MCF 10A (cell line): Measurements from ENCODE around the gene LEMD2. TPM values are rescaled to one million over a fixed set of nuclear protein-coding genes. Genes with fewer than 3 reads are reported as not detected.

Experiments used
- BruUV-seq: library from RNA; stranded (reverse); fragments of 400-500 nt; replicated peaks from 2 replicates; lab custom pipeline; 2021; lab: Mats Ljungman, UMichigan
- CTCF ChIA-PET: fragments of 300-600 bp; sonication (Branson Sonifier 250); formaldehyde crosslinking; extraction: SDS; loops from one replicate; lab custom pipeline; 2021; ENCODE audit warnings: antibody characterized with exemption, inconsistent platforms; lab: Yijun Ruan, JAX
- POLR2A ChIA-PET: fragments of 300-600, 350-650 bp; sonication (Branson Sonifier 250); formaldehyde crosslinking; extraction: SDS; loops from one replicate; lab custom pipeline; 2020; ENCODE audit warnings: antibody characterized with exemption, inconsistent platforms; lab: Yijun Ruan, JAX
- DNase-seq: peaks from one replicate; pipeline ENCODE4 v3.0.0-alpha.2; 2018; ENCODE audit not compliant: unreplicated experiment
- H3K27ac Mint-ChIP-seq: one replicate; pipeline ENCODE4 v1.8.0; 2022; ENCODE audit warnings: mild to moderate bottlenecking, low read depth, mixed read lengths; ENCODE audit not compliant: unreplicated experiment
- H3K27me3 Mint-ChIP-seq: one replicate; pipeline ENCODE4 v1.8.0; 2022; ENCODE audit warnings: mixed read lengths; ENCODE audit not compliant: insufficient read depth, unreplicated experiment
- H3K36me3 Mint-ChIP-seq: one replicate; pipeline ENCODE4 v1.8.0; 2022; ENCODE audit warnings: mild to moderate bottlenecking, moderate library complexity, mixed read lengths; ENCODE audit not compliant: insufficient read depth, unreplicated experiment
- H3K4me1 Mint-ChIP-seq: one replicate; pipeline ENCODE4 v1.8.0; 2022; ENCODE audit warnings: mixed read lengths; ENCODE audit not compliant: insufficient read depth, unreplicated experiment
- H3K4me3 Mint-ChIP-seq: one replicate; pipeline ENCODE4 v1.8.0; 2022; ENCODE audit warnings: mild to moderate bottlenecking, moderate library complexity, mixed read lengths; ENCODE audit not compliant: unreplicated experiment
- H3K9me3 Mint-ChIP-seq: one replicate; pipeline ENCODE4 v1.8.0; 2022; ENCODE audit warnings: mixed read lengths; ENCODE audit not compliant: unreplicated experiment
- intact Hi-C: fragments of 100-400 bp; cut with micrococcal nuclease; formaldehyde crosslinking; loops from 2 replicates; pipeline ENCODE4 v1.14.1; 2022
- total RNA-seq: library from RNA; stranded (reverse); gene quantifications from 2 replicates; pipeline ENCODE4 v1.2.3, GENCODE V29; 2022
- TF ChIP-seq, protein P1 (sequence below): fragments of 200-600 bp; IDR thresholded peaks from one replicate; pipeline ENCODE4 v1.8.0; 2022; ENCODE audit warnings: antibody characterized with exemption, mild to moderate bottlenecking; ENCODE audit not compliant: unreplicated experiment

LEMD2 gene
- total RNA-seq, 1 experiment from 2014 or later, result 70.5 TPM

DNA sequence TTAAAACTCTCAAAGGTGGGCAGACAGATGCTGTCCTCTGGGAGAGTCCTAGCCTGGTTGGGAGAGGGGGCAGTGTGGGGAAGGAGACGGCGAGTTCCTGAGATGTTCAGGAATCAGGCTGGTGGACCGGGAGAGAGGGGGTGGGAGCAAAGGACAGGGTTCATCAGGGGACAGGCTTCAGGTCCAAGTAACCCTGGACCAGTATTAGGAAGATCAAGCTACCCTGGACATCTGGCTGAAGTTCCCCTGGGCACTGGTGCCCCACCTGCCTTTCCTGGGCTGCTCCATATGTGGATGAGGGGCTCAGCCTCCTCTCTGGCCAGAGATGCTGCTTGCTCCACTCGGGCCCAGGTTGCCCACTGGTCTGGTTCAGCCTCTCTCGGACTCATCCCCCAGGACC lies 41.1 kb downstream of the LEMD2 start:
- intact Hi-C loops, result no loop called here
- CTCF ChIA-PET, result interaction anchor here (0.7 to 12.4 kb wide), 5 partner anchors 16 to 530 kb away, joined by 3 to 228 read pairs (median 4); partner anchors contain the start of gene UQCC2
- no TSS peak for BruUV-seq
- Mint-ChIP-seq H3K27ac (peak overlapping the region; percentile 85), H3K27me3 (no peaks in the 10 kb centered on the region), H3K36me3 (peaks cover 2% of the 10 kb centered on the region), H3K4me3 (no peak overlapping the region), H3K9me3 (no peaks in the 10 kb centered on the region), H3K4me1 (peaks cover 63% of the 10 kb centered on the region)
- TF ChIP-seq, protein P1, sequence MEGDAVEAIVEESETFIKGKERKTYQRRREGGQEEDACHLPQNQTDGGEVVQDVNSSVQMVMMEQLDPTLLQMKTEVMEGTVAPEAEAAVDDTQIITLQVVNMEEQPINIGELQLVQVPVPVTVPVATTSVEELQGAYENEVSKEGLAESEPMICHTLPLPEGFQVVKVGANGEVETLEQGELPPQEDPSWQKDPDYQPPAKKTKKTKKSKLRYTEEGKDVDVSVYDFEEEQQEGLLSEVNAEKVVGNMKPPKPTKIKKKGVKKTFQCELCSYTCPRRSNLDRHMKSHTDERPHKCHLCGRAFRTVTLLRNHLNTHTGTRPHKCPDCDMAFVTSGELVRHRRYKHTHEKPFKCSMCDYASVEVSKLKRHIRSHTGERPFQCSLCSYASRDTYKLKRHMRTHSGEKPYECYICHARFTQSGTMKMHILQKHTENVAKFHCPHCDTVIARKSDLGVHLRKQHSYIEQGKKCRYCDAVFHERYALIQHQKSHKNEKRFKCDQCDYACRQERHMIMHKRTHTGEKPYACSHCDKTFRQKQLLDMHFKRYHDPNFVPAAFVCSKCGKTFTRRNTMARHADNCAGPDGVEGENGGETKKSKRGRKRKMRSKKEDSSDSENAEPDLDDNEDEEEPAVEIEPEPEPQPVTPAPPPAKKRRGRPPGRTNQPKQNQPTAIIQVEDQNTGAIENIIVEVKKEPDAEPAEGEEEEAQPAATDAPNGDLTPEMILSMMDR, result no peak
- POLR2A ChIA-PET, result no interaction called here
- no peak for DNase-seq

DNA sequence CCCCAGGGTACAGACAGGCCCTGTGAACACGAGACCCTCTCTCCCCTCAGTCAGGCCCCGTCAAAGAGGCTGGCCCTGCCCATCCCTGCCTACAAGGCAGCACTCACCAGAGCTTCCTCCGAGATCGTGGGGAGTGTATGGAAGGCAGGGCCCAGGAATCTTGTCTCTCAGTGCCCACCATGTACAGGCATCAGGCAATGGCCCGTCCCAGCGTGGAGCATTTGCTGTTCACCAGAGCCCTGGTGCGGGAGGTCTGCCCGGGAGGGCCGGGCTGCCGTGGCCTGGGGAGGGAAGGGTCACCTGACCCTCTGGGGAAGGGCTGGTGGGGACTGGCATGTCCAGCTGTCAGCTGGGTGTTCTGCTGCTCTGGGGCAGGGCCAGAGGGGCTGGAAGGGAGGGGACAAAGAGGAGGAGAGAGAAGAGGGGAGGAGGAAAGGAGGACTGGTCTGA lies 42.3 kb downstream of the LEMD2 start, which contains the start of gene IP6K3:
IP6K3 (minus strand) TSS at position 255 of the 450 bp plus-strand sequence. CDS start 11,429 bp downstream, outside the sequence.
- no peaks in the 10 kb centered on the region for H3K27me3 Mint-ChIP-seq
- peak within 1 kb of the TSS; percentile 50 for H3K4me3 Mint-ChIP-seq
- TF ChIP-seq, protein P1, result no peak
- H3K36me3 Mint-ChIP-seq, result peaks cover 7% of the 10 kb centered on the region
- no peaks in the 10 kb centered on the region for H3K9me3 Mint-ChIP-seq
- peaks cover 70% of the 10 kb centered on the region for H3K4me1 Mint-ChIP-seq
- DNase-seq, result peak; percentile 22
- H3K27ac Mint-ChIP-seq, result peak within 1 kb of the TSS; percentile 85
- BruUV-seq, result no TSS peak
- ChIA-PET CTCF (interaction anchor here (0.6 to 12.4 kb wide), 6 partner anchors 9 to 447 kb away, joined by 3 to 228 read pairs (median 4); partner anchors contain the start of gene UQCC2), POLR2A (interaction anchor here (0.9 to 3.9 kb wide), 6 partner anchors 12 to 126 kb away, joined by 3 to 29 read pairs (median 6); partner anchors contain the start of genes ITPR3 and UQCC2)
- intact Hi-C loops, result no loop called here

DNA sequence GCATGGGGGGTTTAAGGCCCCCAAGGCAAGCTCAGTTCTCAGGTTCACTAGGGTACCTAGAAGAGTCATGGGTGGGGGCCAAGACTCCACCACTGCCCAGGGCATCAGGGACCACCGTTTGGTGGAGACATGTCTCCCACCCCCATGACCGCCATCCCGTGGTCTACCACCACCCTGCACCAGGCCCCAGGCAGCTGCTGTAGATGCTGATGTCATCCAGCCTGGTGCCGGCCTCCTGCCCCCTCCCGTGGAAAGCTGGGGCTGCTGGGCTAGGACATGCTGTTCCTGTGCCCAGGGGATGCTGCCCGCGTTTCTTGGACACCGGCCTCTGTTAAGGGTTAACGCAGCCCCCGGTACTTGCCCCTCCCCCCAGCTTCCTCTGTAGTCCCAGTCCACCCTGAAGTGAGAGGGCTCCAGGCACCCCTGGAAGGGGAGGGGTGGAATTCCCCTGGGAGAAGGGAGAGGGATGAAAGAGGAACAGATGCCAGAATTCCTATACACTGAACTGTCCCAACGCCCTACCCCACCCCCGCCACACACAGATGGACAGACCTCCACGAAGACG lies 42.8 kb downstream of the LEMD2 start:
- Mint-ChIP-seq H3K27me3 (no peaks in the 10 kb centered on the region), H3K9me3 (no peaks in the 10 kb centered on the region), H3K4me1 (peaks cover 64% of the 10 kb centered on the region), H3K36me3 (peaks cover 7% of the 10 kb centered on the region), H3K4me3 (peak overlapping the region; percentile 50), H3K27ac (peak overlapping the region; percentile 85)
- TF ChIP-seq, protein P1, result no peak
- POLR2A ChIA-PET, result interaction anchor here (0.6 to 3.9 kb wide), 8 partner anchors 12 to 902 kb away, joined by 3 to 29 read pairs (median 4); partner anchors contain the start of genes ITPR3, PSMB8 and UQCC2
- BruUV-seq, result no TSS peak
- DNase-seq, result peak; percentile 85
- CTCF ChIA-PET, result interaction anchor here (0.6 to 12.4 kb wide), 12 partner anchors 9 to 447 kb away, joined by 3 to 228 read pairs (median 4); partner anchors contain the start of gene UQCC2
- intact Hi-C loops, result no loop called here

DNA sequence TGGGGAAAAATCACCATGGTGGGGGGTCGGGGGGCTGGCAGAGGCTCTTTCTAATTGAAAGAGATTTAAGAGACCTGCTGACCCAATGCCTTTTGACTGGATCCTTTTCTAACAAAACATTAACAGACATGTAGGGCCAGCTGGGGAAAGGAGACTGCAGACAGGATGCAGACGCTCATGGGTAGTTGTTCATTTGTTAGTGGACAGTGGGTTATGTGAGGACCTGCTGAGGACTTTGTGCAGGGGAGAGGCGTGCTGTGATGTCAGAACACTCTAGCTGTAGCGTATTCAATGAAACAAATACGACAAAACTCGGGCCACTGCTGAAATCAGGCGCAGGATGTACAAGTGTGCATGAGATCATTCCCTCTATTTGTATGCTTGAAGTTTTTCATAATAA lies 43.4 kb downstream of the LEMD2 start:
- ChIA-PET POLR2A (interaction anchor here (0.6 to 3.9 kb wide), 8 partner anchors 13 to 902 kb away, joined by 3 to 29 read pairs (median 4); partner anchors contain the start of genes ITPR3, PSMB8 and UQCC2), CTCF (interaction anchor here (0.7 to 12.4 kb wide), 10 partner anchors 8 to 160 kb away, joined by 3 to 228 read pairs (median 6); partner anchors contain the start of gene UQCC2)
- intact Hi-C loops, result loop anchor here (2.0 kb wide), 1 partner anchor 17 kb away; no protein-coding TSS in a partner anchor
- no peak for DNase-seq
- Mint-ChIP-seq H3K27ac (peak overlapping the region; percentile 85), H3K27me3 (no peaks in the 10 kb centered on the region), H3K4me1 (peaks cover 58% of the 10 kb centered on the region), H3K4me3 (peak overlapping the region; percentile 50), H3K36me3 (peaks cover 7% of the 10 kb centered on the region), H3K9me3 (no peaks in the 10 kb centered on the region)
- BruUV-seq, result no TSS peak
- TF ChIP-seq, protein P1, result no peak
